Measurements from ENCODE around the gene PTPN1. TPM values are rescaled to one million over a fixed set of nuclear protein-coding genes. Genes with fewer than 3 reads are reported as not detected.

PTPN1 gene
- total and polyA plus RNA-seq, 2 of the 13 experiments (the other 11 are each of a cell fraction or from before 2014, with no cell fraction given): 17.7 to 37.2 TPM

DNA sequence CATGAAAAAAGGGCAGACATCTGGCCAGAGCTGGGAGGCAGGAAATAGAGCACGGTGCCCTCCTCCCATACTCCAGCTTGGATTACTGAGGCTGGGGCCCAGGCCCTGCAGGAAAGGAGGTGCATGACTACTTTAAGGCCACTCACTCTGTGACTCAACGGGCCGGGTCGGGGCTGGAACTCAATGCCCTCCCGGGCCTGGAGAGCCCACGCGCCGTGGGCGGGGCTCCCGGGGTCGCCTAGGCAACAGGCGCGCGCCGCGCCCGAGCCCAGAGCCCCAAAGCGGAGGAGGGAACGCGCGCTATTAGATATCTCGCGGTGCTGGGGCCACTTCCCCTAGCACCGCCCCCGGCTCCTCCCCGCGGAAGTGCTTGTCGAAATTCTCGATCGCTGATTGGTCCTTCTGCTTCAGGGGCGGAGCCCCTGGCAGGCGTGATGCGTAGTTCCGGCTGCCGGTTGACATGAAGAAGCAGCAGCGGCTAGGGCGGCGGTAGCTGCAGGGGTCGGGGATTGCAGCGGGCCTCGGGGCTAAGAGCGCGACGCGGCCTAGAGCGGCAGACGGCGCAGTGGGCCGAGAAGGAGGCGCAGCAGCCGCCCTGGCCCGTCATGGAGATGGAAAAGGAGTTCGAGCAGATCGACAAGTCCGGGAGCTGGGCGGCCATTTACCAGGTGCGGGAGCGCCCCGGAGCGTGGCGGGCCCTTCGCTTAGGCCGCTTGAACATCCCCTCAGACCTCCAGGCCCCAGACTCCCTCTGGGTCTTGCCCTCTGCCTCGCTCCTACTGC is at the start of gene PTPN1 (continued):
- peak; percentile 84 for TF ChIP-seq ZNF446 (CRISPR knock-in tag; IDR thresholded peaks at IDR 0.05)
- TF ChIP-seq ZMYM4 (CRISPR knock-in tag; IDR thresholded peaks at IDR 0.05): peak; percentile 96
- TF ChIP-seq TOPORS (CRISPR knock-in tag; IDR thresholded peaks at IDR 0.05): 0 out of 2 replicates have a peak, but pooled peaks have one; percentile 31
- TF ChIP-seq HHEX (CRISPR knock-in tag; IDR thresholded peaks at IDR 0.05): peak; percentile 55; the same call in 1 of the 2 replicates
- peak; percentile 79 for TF ChIP-seq SAFB2 (CRISPR knock-in tag; IDR thresholded peaks at IDR 0.05; ENCODE audit: borderline replicate concordance, low read depth)
- TF ChIP-seq ZNF800 (CRISPR knock-in tag; IDR thresholded peaks at IDR 0.05): peak; percentile 65; the same call in 1 of the 2 replicates
- TF ChIP-seq FOXO1 (CRISPR knock-in tag; IDR thresholded peaks at IDR 0.05): peak; percentile 83
- TF ChIP-seq ZNF777 (CRISPR knock-in tag; IDR thresholded peaks at IDR 0.05): peak; percentile 63; the same call in 1 of the 2 replicates
- TF ChIP-seq ZBTB33 (CRISPR knock-in tag; IDR thresholded peaks at IDR 0.05): peak; percentile 31; the same call in 1 of the 2 replicates
- TF ChIP-seq ZNF674 (CRISPR knock-in tag; IDR thresholded peaks at IDR 0.05; ENCODE audit: low read depth): peak; percentile 82; the same call in 1 of the 2 replicates
- peak; percentile 95 for TF ChIP-seq KAT8 (CRISPR knock-in tag; IDR thresholded peaks at IDR 0.05)
- TF ChIP-seq HMGA1 (CRISPR knock-in tag; conservative IDR thresholded peaks at IDR 0.05): no peak
- no peak; the same call in 1 of the 2 replicates for TF ChIP-seq ZNF576 (CRISPR knock-in tag; IDR thresholded peaks at IDR 0.05)
- TF ChIP-seq SP4 (CRISPR knock-in tag; IDR thresholded peaks at IDR 0.05): peak; percentile 99
- peak; percentile 66; the same call in 1 of the 2 replicates for TF ChIP-seq WIZ (CRISPR knock-in tag; IDR thresholded peaks at IDR 0.05)
- TF ChIP-seq PHF21A (CRISPR knock-in tag; IDR thresholded peaks at IDR 0.05): peak; percentile 71; the same call in 1 of the 2 replicates
- TF ChIP-seq MED1 (CRISPR knock-in tag; IDR thresholded peaks at IDR 0.05): peak; percentile 59
- TF ChIP-seq ZBTB49 (CRISPR knock-in tag; IDR thresholded peaks at IDR 0.05; ENCODE audit: borderline replicate concordance): peak; percentile 89
- TF ChIP-seq THAP8 (CRISPR knock-in tag; IDR thresholded peaks at IDR 0.05; ENCODE audit: borderline replicate concordance): no peak
- peak; percentile 93; the same call in 1 of the 2 replicates for TF ChIP-seq KDM4B (CRISPR knock-in tag; IDR thresholded peaks at IDR 0.05)
- peak; percentile 54 for TF ChIP-seq FOXA3 (CRISPR knock-in tag; IDR thresholded peaks at IDR 0.05)
- peak; percentile 66 for TF ChIP-seq ZSCAN21 (CRISPR knock-in tag; IDR thresholded peaks at IDR 0.05; ENCODE audit: borderline replicate concordance)
